Bone marrow (tissue), 2 donors: Measurements from ENCODE around the gene ZNF8.
"Not testable (repeated sequence)": the region's sequence is repeated elsewhere in the genome, so short reads cannot be mapped to it uniquely, and the experiment has no call there.

ENCODE experiments used
- DNase-seq, 2 donors: peaks; one replicate each; lab custom pipeline; 2025; lab: John Stamatoyannopoulos, UW

The ZNF8 gene

GRCh38 chr19:58336820-58337219 lies 58.1 kb downstream of the ZNF8 start:
- DNase-seq: no peak

DNA sequence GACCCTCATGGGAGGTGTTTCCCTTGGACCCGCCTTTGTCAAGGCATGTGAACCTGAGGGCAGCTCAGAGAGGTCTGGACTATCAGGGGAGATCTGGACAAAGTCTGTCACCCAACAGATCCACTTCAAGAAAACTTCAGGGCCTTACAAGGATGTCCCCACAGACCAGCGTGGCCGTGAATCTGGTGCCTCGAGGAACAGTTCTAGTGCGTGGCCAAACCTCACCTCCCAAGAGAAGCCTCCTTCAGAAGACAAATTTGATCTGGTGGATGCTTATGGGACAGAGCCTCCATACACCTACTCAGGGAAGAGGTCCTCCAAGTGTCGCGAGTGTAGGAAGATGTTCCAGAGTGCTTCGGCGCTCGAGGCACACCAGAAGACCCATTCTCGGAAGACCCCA lies 59.6 kb downstream of the ZNF8 start:
- no peak for DNase-seq

DNA sequence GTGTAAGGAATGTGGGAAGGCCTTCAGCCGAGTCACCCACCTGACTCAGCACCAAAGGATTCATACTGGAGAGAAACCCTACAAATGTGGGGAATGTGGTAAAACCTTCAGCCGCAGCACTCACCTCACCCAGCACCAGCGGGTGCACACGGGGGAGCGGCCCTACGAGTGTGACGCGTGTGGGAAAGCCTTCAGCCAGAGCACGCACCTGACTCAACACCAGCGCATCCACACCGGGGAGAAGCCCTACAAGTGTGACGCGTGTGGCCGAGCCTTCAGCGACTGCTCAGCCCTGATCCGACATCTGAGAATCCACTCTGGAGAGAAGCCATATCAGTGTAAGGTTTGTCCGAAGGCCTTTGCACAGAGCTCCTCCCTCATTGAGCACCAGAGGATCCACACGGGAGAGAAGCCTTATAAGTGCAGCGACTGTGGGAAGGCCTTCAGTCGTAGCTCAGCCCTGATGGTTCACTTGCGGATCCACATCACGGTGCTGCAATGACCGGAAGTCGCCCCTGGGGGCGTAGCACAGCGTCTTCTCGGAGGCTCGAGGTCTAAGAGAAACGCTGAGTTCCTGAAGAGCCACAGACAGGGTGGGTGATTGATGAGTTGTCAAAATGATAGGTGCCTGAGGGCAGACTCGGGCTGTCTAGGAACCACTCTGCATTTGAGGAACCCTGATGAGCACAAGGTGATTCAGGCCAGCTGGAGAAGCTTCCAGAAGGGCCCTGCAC lies 60.2 kb downstream of the ZNF8 start:
- DNase-seq: no peak

DNA sequence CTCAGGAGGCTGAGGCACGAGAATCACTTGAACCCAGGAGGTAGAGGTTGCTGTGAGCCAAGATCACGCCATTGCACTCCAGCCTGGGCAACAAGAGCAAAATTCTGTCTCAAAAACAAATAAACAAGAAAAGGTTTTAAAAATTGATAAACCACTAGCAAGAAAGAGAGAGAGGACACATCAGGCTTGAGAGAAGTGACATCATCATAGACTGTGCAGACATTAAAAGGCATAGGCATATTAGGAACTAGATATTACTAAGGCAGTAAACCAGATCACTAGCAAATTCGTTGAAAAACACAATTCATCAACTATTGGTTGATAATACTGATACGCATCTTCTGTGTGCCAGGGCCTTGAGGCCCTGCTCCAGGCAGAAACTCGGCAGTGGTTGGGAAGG lies 66.8 kb downstream of the ZNF8 start:
- DNase-seq: no peak

GRCh38 chr19:58346961-58347929 lies 68.5 kb downstream of the ZNF8 start:
- peak; percentile 19 to 76 for DNase-seq

- not testable (repeated sequence) for DNase-seq
Observed at GRCh38 chr19:58348080-58348479, 69.3 kb downstream of the ZNF8 start.

GRCh38 chr19:58349590-58349989 lies 70.8 kb downstream of the ZNF8 start:
- no peak for DNase-seq

GRCh38 chr19:58350001-58350861 lies 71.5 kb downstream of the ZNF8 start:
- DNase-seq: no peak

GRCh38 chr19:58350871-58351557 lies 72.3 kb downstream of the ZNF8 start:
- no peak for DNase-seq

- no peak for DNase-seq
Observed at GRCh38 chr19:58351558-58351878, 72.8 kb downstream of the ZNF8 start.

DNA sequence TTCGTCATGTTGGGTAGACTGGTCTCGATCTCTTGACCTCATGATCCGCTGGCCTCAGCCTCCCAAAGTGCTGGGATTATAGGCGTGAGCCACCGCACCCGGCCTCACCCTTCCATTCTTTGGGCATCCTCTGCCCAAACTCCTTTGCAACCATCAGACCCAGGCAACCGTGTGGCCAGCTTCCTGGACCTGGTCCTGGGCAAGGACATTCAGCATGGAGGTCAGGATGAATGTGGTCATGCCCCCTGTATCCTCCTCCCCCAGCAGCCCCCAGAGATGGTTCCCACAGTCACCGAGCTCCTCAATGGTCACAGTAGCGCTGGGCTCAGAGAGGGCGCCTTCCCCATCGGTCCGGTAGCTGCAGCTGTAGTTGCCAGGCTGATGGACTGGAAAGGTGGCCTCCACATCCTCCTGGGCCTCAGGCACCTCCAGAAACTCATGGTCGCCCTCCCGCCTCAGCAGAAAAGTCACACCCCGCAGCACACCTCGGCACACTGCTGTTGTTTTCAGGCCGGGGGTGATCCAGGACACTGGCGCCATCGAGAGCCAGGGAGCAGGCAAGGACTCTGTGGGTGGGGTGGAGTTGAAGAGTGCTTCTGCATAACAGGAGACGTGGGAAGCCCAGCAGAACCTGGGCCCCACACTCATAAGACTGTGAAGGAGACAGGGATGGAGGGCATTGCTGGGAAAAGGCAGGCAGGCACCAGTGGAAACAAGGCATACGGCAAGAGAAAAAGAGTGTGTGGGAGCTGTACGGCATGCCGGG lies 73.4 kb downstream of the ZNF8 start:
- DNase-seq: no peak
